ENCODE measurements around the gene GAB2. TPM values are rescaled to one million over a fixed set of nuclear protein-coding genes. Genes with fewer than 3 reads are reported as not detected.

The GAB2 gene
- total RNA-seq, 6 experiments from 2014 or later = 3.8 to 10.2 (median 4.5) TPM

- Histone ChIP-seq H3K27me3 (no peaks in the 10 kb centered on the region), H3K36me3 (no peaks in the 10 kb centered on the region), H3K9me3 (no peaks in the 10 kb centered on the region), H3K4me3 (no peak overlapping the region), H3K4me1 (peaks cover 0 to 4% (median 0%) of the 10 kb centered on the region in 4 donors), H3K27ac (no peak overlapping the region)
- intact Hi-C loops (cut with DNase I) = no loop called here
- no peak for DNase-seq
- no peak for ATAC-seq
- 93% methylated on average over 6 of the region's 6 CpGs for WGBS (ENCODE audit: insufficient coverage, low coverage, low lambda C conversion rate, missing lambda C conversion rate)
- TF ChIP-seq POLR2A (IDR thresholded peaks at IDR 0.05) (no peak), CTCF (IDR thresholded peaks at IDR 0.05) (no peak)
These were observed 62.3 kb downstream of the GAB2 start for GRCh38 chr11:78355309-78355705.

- DNase-seq (no peak), ATAC-seq (no peak)
- intact Hi-C loops (cut with DNase I) = no loop called here
- whole genome bisulfite sequencing (ENCODE audit: insufficient coverage, low coverage, low lambda C conversion rate, missing lambda C conversion rate) = 56% methylated on average over 6 of the region's 7 CpGs
- H3K27ac ChIP-seq = no peak overlapping the region
- H3K27me3 ChIP-seq = no peaks in the 10 kb centered on the region
- no peaks in the 10 kb centered on the region for H3K36me3 ChIP-seq
- H3K4me3 ChIP-seq = no peak overlapping the region
- H3K9me3 ChIP-seq = no peaks in the 10 kb centered on the region
- peaks cover 0 to 4% (median 0%) of the 10 kb centered on the region in 4 donors for H3K4me1 ChIP-seq
- TF ChIP-seq CTCF (IDR thresholded peaks at IDR 0.05) (no peak), POLR2A (IDR thresholded peaks at IDR 0.05) (no peak)
These were observed 63.0 kb downstream of the GAB2 start for GRCh38 chr11:78354408-78355308.

GRCh38 chr11:78351979-78352841, 65.4 kb downstream of the GAB2 start:
- 74% methylated on average over 5 of the region's 14 CpGs for WGBS (ENCODE audit: insufficient coverage, low coverage, low lambda C conversion rate, missing lambda C conversion rate)
- TF ChIP-seq CTCF (IDR thresholded peaks at IDR 0.05) (no peak), POLR2A (IDR thresholded peaks at IDR 0.05) (no peak)
- H3K4me1 ChIP-seq = peaks cover 0 to 4% (median 0%) of the 10 kb centered on the region in 4 donors
- DNase-seq (no peak), ATAC-seq (peak in 2 of 4 donors; percentile 12 to 25)
- H3K36me3 ChIP-seq = no peaks in the 10 kb centered on the region
- no peaks in the 10 kb centered on the region for H3K27me3 ChIP-seq
- H3K27ac ChIP-seq = peak overlapping the region in 1 of 3 donors; percentile 59
- no peak overlapping the region for H3K4me3 ChIP-seq
- intact Hi-C loops (cut with DNase I) = no loop called here
- no peaks in the 10 kb centered on the region for H3K9me3 ChIP-seq

- 75% methylated on average over 3 of the region's 3 CpGs for WGBS (ENCODE audit: insufficient coverage, low coverage, low lambda C conversion rate, missing lambda C conversion rate)
- no peaks in the 10 kb centered on the region for H3K27me3 ChIP-seq
- no peaks in the 10 kb centered on the region for H3K36me3 ChIP-seq
- TF ChIP-seq POLR2A (IDR thresholded peaks at IDR 0.05) (no peak), CTCF (IDR thresholded peaks at IDR 0.05) (no peak)
- H3K4me1 ChIP-seq = peaks cover 0 to 4% (median 0%) of the 10 kb centered on the region in 4 donors
- peak overlapping the region; percentile 47 to 59 (median 59) for H3K27ac ChIP-seq
- intact Hi-C loops (cut with DNase I) = no loop called here
- peak in 1 of 4 donors; percentile 15 for ATAC-seq
- no peaks in the 10 kb centered on the region for H3K9me3 ChIP-seq
- no peak overlapping the region for H3K4me3 ChIP-seq
- DNase-seq = no peak
These were observed 66.4 kb downstream of the GAB2 start for GRCh38 chr11:78351193-78351592.
